ENCODE results near the gene GPC1.
A peak's percentile ranks its signal among the peaks of the same experiment; 100 is the strongest.
"Not testable (repeated sequence)": the region's sequence is repeated elsewhere in the genome, so short reads cannot be mapped to it uniquely, and the experiment has no call there.

Gene GPC1

GRCh38 chr2:240469239-240469636 lies 33.8 kb downstream of the GPC1 start:
- DNase-seq, result peak; percentile 11

DNA sequence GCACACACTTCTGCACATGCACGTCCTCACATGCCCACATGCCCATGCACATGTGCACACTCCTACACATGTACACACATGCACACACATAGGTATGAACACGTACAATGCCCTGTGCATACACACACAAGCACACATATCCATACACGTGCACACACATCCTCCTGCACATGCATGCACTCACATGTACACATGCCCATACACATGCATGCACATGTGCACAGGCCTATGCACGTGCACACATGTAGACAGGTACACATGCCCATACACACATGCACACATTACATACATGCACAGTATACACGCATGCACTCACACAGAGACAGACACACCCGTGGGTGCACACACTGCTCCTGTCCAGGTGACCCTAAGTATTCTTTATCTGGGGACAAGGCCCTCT lies 34.3 kb downstream of the GPC1 start:
- no peak for DNase-seq

DNA sequence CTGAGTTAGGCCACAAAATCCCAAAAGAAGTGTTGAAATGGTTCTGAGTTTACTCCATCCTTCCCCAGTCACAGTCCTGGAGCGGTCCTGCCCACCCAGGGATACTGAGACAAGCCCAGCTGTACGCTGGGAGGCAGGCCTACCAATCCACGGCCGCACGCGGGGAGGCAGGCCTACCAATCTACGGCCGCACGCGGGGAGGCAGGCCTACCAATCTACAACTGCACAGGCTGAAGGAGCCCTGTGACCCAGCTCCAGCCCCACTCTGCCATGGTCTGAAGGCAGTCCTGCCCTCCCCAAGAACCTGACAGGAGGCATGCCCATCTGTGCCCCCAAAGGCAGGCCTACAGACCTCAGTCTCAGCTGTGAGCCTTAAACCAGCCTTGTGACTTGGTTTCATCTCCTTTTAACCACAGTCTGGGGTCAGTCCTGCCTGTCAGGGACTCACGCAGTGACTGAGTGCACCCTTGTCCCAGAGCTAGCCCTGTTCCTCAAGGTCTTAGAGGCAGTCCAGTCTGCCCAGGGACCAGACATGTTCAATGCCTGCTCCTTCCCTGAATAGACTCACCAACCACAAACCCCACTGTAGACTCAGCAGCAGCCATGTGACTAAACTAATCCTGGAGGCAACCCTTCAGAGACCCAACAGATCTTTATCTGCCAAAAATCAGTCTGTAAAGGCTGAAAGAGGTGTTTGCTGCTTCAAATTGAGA lies 36.8 kb downstream of the GPC1 start:
- no peak for DNase-seq

GRCh38 chr2:240473211-240473610 lies 37.7 kb downstream of the GPC1 start:
- DNase-seq, result no peak

- DNase-seq, result no peak
These were observed 42.5 kb downstream of the GPC1 start for GRCh38 chr2:240477916-240478315.

DNA sequence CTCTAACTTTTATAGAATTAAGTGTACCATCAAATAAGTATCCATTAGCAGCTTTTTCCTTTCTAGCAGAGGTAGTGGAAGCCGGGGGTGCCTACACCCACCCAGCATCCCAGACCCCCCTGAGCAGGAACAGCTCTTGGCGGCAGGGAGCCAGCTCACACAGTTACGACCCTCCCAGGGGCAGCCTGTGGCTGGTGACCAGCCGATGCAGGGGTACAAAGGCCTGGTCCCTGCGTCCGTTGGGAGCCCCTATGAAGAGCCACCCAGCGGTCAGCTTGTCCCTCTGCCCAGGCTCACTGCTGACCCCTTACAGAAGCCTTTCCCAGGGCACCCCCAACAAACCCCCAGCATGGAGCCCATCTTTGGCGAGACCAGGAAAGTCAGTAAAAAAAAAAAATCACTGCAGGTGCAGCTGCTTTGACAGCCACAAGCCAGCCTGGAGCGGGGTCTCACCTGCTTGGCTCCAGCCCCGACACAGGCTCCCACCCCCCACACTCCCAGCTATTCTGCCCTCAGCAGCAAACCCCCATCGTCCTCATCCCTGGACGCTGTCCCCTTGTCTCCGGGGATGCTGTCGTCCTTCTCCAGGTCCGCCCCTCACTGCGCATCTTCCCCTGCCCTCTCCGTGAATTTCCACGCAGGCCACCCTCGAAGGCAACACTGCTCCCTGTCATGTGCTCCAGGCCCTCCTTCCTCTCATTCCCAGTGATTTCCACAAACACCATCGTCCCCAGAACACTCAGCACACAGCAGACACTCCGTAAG lies 43.1 kb downstream of the GPC1 start:
- DNase-seq, result no peak

- DNase-seq, result peak; percentile 9
These were observed 43.6 kb downstream of the GPC1 start for GRCh38 chr2:240479111-240479501.

- peak; percentile 10 for DNase-seq
These were observed 45.6 kb downstream of the GPC1 start for GRCh38 chr2:240480834-240481623.

DNA sequence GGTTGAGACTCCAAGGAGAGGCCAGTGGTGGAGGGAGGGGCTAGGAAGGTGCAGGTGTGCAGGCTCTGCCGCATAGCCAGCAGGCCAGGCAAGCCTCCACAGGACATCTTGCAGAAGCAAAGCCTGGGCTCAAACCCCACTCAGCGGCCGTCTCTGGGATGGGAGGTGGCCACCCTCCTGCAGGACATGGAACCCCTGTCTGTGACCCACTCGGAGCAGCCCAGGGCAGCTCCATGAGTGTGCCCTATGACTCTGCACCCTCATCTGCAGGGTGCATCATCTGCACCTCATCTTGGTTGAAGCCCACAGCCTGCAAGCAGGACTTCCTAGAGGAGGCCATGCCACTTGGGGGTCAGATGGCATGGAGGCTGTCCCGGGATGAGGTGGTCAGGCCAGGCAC lies 46.3 kb downstream of the GPC1 start:
- no peak for DNase-seq

DNA sequence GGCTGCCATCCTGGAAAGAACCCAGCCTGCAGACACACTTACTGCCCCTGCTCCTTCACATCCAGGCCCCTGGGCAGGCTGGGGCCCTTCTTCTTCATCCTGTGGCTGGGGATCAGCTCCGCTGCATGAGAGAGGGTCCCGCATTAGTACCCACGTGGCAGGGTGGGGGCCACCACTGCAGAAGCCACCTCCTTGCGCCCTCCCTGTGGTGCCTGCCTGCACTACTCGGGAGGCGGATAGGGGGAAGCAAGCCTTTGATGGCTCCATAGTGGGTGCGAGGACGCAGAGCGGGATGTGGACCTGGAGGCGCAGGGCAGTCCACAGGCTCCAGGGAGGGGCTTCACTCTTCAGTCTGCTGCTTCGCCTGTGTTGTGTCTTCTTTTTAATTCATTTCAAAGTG lies 46.7 kb downstream of the GPC1 start:
- no peak for DNase-seq

- no peak for DNase-seq
These were observed 56.0 kb downstream of the GPC1 start for GRCh38 chr2:240491483-240491882.

GRCh38 chr2:240494194-240494793 lies 58.8 kb downstream of the GPC1 start:
- DNase-seq, result no peak

GRCh38 chr2:240494942-240495341 lies 59.5 kb downstream of the GPC1 start:
- peak; percentile 9 for DNase-seq

DNA sequence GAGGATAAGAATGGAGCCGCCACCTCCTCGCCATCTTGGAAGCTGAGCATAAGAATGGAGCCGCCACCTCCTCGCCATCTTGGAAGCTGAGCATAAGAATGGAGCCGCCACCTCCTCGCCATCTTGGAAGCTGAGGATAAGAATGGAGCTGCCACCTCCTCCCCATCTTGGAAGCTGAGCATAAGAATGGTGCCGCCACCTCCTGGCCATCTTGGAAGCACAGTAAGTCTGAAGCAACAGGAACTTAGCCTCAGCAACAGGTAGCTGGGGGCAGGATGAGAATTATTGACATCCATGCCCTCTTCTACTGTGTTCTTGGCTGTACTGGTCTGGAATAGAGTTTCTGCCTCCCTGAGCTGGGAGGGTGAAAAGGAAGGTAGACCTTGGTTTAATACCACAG lies 61.6 kb downstream of the GPC1 start:
- DNase-seq, result not testable (repeated sequence)

- peak; percentile 10 for DNase-seq
These were observed 62.9 kb downstream of the GPC1 start for GRCh38 chr2:240498171-240498957.

DNA sequence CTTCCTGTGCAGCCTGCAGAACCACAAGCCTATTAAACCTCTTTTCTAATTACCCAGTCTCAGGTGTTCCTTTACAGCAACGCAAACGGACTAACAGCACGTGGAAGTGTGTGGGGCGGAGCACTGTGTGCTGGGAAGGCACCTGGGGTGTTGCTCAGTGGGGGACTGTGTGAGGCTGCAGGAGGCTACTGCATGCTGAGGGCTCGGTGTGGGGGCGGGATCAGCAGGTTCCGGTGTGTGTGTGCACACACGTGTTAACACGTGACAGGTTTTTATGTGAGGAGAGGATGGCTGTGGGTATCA lies 63.4 kb downstream of the GPC1 start:
- no peak for DNase-seq

DNA sequence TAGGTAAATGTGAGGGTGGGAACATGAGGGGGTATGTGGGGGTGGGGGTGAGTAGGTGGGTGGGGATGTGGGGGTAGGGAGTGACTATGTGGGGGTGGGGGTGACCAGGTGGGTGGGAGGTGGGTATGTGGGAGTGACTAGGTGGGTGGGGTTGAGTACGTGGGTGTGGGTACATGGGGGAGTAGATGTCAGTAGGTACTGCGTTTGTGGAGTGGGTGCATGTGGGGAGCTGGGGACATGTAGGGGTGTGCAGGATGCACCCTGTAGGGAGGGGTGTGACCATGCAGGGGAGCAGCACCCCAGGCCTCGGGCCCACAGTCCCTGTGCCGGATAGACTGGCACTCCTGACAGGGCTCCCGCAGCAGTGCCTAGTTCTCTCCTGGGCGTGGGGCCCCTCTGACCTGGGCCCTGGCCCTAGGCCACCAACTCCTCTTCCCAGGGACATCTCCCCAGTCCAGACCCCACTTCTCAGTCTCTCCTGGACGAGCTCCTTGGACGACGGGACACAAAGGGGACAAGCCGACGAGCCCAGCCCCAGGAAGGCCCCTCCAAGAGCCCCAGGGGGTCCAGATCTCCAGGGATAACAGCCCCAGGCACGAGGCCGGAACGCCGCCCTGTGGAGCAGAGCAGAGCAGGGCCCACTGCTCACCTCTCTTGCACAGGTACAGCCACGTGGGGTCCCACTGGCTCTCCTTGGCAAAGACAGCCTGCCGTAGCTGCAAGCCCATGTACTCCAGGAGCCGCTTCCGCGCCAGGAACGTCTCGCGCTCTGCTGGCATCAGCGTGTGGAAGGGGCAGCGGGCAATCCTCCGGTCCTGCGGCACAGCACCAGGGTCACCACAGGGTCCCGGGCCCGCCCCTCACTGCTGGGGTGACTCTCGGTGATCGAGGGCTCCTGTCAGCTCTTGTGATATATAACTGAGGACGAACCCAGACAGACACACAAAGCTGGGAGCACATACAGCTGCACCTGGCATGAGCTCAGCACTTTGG lies 64.1 kb downstream of the GPC1 start:
- DNase-seq, result peak; percentile 15

DNA sequence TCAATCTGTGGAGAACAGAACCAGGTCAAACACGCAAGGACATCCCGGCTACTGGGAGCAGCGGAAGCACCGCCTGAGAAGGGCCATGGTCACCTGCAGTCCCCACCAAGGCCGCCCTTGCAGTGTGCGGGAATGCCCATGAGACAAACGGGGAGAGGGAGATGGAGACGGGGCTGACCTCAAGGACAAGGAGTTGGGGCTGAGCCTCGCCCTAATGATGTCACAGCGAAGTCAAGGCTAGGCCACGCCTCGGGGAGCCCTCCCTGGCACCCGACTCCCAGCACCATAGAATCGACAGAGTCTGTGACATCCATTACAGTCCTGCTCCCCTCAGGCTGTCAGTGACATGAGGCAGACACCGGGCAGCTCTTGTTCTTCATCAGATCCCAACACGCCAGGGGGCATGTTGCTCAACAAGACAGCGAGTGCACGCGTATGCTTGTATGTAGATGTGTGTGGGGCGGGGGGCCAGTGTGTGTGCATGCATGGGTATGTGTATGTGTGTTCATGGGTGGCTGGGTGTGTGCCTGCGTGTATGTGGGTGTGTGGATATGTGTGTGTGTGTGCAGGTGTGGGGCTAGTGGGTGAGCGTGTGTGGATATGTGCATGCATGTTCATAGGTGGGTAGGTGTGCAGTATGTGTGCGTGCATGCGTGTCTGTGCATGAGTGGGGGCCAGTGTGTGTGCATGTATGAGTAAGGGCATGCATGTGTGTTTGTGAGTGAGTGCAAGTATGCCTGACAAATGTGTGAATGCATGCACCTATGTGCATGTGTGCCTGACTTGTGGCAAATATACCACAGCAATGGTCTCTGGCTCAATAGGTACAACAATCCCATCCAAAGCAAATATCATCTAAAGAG lies 65.3 kb downstream of the GPC1 start:
- peak; percentile 7 for DNase-seq

- no peak for DNase-seq
These were observed 66.1 kb downstream of the GPC1 start for GRCh38 chr2:240501531-240501991.

GRCh38 chr2:240502059-240502429 lies 66.6 kb downstream of the GPC1 start:
- peak; percentile 10 for DNase-seq
